ENCODE data around the gene KCNJ15. TPM values are rescaled to one million over a fixed set of nuclear protein-coding genes. Genes with fewer than 3 reads are reported as not detected.

Gene KCNJ15
- total RNA-seq, 1 experiment from 2014 or later = 0.13 TPM

DNA sequence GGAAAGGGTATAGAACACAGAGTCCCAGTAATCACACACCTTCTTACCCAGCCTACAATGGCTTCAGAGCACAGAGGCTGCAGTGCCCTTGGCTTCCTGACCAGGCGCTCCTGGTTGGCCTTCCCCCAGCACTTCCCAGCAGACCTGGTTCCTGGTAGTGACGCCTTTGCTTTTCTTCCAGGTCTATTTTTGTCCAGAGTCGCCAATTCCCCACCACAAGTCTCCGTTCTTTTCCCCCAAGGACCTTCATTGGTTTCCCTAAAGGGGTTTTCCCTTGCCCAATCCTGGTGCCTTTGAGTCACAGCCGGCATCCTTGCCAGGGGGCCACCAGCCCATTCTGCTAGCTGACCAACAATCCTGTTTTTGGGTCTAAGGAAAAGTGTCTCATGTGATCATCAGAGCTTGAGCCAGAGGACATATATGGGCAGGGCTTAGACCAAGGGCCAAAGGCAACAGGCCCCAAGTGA lies 84.8 kb downstream of the KCNJ15 start:
- BruUV-seq (replicated peaks) = no TSS peak
- in situ Hi-C loops (cut with HindIII; ENCODE audit: low pct_unique_long_range_greater_than_20kb, low sequenced_read_pairs) = no loop called here
- CTCF ChIA-PET = no interaction called here

DNA sequence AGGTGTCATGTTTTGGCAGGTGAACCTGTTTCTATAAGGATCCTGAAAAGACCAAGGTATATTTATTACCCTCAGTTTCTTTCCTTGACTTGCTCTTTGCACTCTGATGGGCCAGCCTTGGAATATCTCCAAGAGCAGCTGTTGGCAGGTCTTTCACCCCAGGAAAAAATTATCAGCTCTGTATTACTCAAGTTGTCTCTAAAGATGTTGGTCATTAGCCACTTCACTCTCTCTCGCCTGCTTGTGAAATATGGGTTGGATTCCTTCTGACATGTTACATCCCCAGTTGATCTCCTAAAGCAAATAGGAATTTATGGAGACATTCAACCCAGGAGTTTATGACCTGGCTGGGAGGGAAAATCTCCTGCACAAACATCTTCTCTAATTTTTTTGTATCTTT lies 85.9 kb downstream of the KCNJ15 start:
- intact Hi-C loops (cut with micrococcal nuclease; ENCODE audit: unreplicated experiment) (no loop called here), in situ Hi-C loops (cut with HindIII; ENCODE audit: low pct_unique_long_range_greater_than_20kb, low sequenced_read_pairs) (no loop called here)
- no peaks in the 10 kb centered on the region for H3K27me3 ChIP-seq (ENCODE audit: control insufficient read depth, insufficient read depth, low read length)
- no peak overlapping the region for H3K4me3 ChIP-seq (ENCODE audit: low read depth in 2 of 2, low read length in 2 of 2)
- no peak overlapping the region for H3K27ac ChIP-seq (ENCODE audit: low read length)
- CTCF ChIA-PET = no interaction called here
- H3K9me3 ChIP-seq (ENCODE audit: control insufficient read depth, insufficient read depth, low read depth, low read length) = no peaks in the 10 kb centered on the region
- DNase-seq (ENCODE audit: low read depth, low spot score) (no peak), ATAC-seq (no peak)
- H3K36me3 ChIP-seq (ENCODE audit: control insufficient read depth, insufficient read depth, low read length) = no peaks in the 10 kb centered on the region
- H3K4me1 ChIP-seq (ENCODE audit: control insufficient read depth, insufficient read depth, low read length) = no peaks in the 10 kb centered on the region
- TF ChIP-seq SIN3A (IDR thresholded peaks at IDR 0.05; ENCODE audit: borderline replicate concordance, insufficient read depth, low read depth, low read length) (no peak), TCF7L2 (IDR thresholded peaks at IDR 0.05; ENCODE audit: low read depth, low read length) (no peak), POLR2AphosphoS5 (IDR thresholded peaks at IDR 0.05; ENCODE audit: low read depth, low read length) (no peak)
- TF ChIP-seq, protein P1, sequence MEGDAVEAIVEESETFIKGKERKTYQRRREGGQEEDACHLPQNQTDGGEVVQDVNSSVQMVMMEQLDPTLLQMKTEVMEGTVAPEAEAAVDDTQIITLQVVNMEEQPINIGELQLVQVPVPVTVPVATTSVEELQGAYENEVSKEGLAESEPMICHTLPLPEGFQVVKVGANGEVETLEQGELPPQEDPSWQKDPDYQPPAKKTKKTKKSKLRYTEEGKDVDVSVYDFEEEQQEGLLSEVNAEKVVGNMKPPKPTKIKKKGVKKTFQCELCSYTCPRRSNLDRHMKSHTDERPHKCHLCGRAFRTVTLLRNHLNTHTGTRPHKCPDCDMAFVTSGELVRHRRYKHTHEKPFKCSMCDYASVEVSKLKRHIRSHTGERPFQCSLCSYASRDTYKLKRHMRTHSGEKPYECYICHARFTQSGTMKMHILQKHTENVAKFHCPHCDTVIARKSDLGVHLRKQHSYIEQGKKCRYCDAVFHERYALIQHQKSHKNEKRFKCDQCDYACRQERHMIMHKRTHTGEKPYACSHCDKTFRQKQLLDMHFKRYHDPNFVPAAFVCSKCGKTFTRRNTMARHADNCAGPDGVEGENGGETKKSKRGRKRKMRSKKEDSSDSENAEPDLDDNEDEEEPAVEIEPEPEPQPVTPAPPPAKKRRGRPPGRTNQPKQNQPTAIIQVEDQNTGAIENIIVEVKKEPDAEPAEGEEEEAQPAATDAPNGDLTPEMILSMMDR (IDR thresholded peaks at IDR 0.05) = no peak
- TF ChIP-seq, protein P2, sequence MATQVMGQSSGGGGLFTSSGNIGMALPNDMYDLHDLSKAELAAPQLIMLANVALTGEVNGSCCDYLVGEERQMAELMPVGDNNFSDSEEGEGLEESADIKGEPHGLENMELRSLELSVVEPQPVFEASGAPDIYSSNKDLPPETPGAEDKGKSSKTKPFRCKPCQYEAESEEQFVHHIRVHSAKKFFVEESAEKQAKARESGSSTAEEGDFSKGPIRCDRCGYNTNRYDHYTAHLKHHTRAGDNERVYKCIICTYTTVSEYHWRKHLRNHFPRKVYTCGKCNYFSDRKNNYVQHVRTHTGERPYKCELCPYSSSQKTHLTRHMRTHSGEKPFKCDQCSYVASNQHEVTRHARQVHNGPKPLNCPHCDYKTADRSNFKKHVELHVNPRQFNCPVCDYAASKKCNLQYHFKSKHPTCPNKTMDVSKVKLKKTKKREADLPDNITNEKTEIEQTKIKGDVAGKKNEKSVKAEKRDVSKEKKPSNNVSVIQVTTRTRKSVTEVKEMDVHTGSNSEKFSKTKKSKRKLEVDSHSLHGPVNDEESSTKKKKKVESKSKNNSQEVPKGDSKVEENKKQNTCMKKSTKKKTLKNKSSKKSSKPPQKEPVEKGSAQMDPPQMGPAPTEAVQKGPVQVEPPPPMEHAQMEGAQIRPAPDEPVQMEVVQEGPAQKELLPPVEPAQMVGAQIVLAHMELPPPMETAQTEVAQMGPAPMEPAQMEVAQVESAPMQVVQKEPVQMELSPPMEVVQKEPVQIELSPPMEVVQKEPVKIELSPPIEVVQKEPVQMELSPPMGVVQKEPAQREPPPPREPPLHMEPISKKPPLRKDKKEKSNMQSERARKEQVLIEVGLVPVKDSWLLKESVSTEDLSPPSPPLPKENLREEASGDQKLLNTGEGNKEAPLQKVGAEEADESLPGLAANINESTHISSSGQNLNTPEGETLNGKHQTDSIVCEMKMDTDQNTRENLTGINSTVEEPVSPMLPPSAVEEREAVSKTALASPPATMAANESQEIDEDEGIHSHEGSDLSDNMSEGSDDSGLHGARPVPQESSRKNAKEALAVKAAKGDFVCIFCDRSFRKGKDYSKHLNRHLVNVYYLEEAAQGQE (IDR thresholded peaks at IDR 0.05; ENCODE audit: insufficient read depth in 1 of 2, low read depth in 2 of 2, low read length in 1 of 2) = no peak
- no TSS peak for BruUV-seq (replicated peaks)
- POLR2A ChIA-PET = no interaction called here

More for the DNA sequence above, 84.8 kb downstream of the KCNJ15 start:
- TF ChIP-seq, protein P2 (IDR thresholded peaks at IDR 0.05; ENCODE audit: insufficient read depth in 1 of 2, low read depth in 2 of 2, low read length in 1 of 2) = no peak
- no peak for TF ChIP-seq POLR2AphosphoS5 (IDR thresholded peaks at IDR 0.05; ENCODE audit: low read depth, low read length)
- TF ChIP-seq TCF7L2 (IDR thresholded peaks at IDR 0.05; ENCODE audit: low read depth, low read length) = no peak
- no peak for TF ChIP-seq SIN3A (IDR thresholded peaks at IDR 0.05; ENCODE audit: borderline replicate concordance, insufficient read depth, low read depth, low read length)
- TF ChIP-seq, protein P1 (IDR thresholded peaks at IDR 0.05) = no peak
- Histone ChIP-seq H3K4me1 (ENCODE audit: control insufficient read depth, insufficient read depth, low read length) (no peaks in the 10 kb centered on the region), H3K36me3 (ENCODE audit: control insufficient read depth, insufficient read depth, low read length) (no peaks in the 10 kb centered on the region), H3K4me3 (ENCODE audit: low read depth in 2 of 2, low read length in 2 of 2) (no peak overlapping the region), H3K27ac (ENCODE audit: low read length) (no peak overlapping the region), H3K9me3 (ENCODE audit: control insufficient read depth, insufficient read depth, low read depth, low read length) (no peaks in the 10 kb centered on the region), H3K27me3 (ENCODE audit: control insufficient read depth, insufficient read depth, low read length) (no peaks in the 10 kb centered on the region)
- no peak for ATAC-seq
- POLR2A ChIA-PET = no interaction called here
- intact Hi-C loops (cut with micrococcal nuclease; ENCODE audit: unreplicated experiment) = no loop called here
- no peak for DNase-seq (ENCODE audit: low read depth, low spot score)
